K562 (cell line): Measurements from ENCODE around the gene GHRL. TPM values are rescaled to one million over a fixed set of nuclear protein-coding genes. Genes with fewer than 3 reads are reported as not detected.
A peak's percentile ranks its signal among the peaks of the same experiment; 100 is the strongest.

ENCODE experiments used
- ATAC-seq: fragments of 200-7000 bp; cut with Tn5 transposase; 3 replicates; pipeline ENCODE4 v1.9.1; 2020; ENCODE audit warnings: moderate library complexity
- BruUV-seq: library from RNA; stranded (reverse); fragments of 400-500 nt; replicated peaks from 2 replicates; lab custom pipeline; 2021; lab: Mats Ljungman, UMichigan
- CTCF ChIA-PET: fragments of 300-600 bp; formaldehyde crosslinking; extraction: SDS; loops from one replicate; lab custom pipeline; 2021; ENCODE audit warnings: low intra/inter-chr PET ratio; lab: Yijun Ruan, JAX
- POLR2A ChIA-PET: fragments of 300-600, 350-650 bp; sonication (Branson Sonifier 250); formaldehyde crosslinking; extraction: SDS; loops from one replicate; lab custom pipeline; 2021; ENCODE audit warnings: antibody characterized with exemption, inconsistent platforms; lab: Yijun Ruan, JAX
- DNase-seq, 4 experiments: peaks; one replicate each; pipeline versions ENCODE4 v3.0.0 to v3.0.0-alpha.2; 2011 to 2018; ENCODE audit warnings: low spot score in 3 of 4, mixed read lengths in 3 of 4; ENCODE audit errors: extremely low read depth in 1 of 4
- FAIRE-seq: peaks from 2 replicates; lab custom pipeline; 2011; peaks lifted over from hg19 to GRCh38; lab: Jason Lieb, UNC
- H2AFZ ChIP-seq: 2 replicates; pipeline ENCODE4 v1.6.0; 2011; ENCODE audit warnings: low read depth, low read length, control low read depth, inconsistent platforms
- H3K27ac ChIP-seq: fragments of 200-600 bp; 3 replicates; pipeline ENCODE4 v1.8.0; 2011; ENCODE audit warnings: low read depth, mild to moderate bottlenecking, control low read depth, inconsistent platforms, low read length, moderate library complexity, mixed read lengths; ENCODE audit errors: extremely low read depth
- H3K27me3 ChIP-seq, 2 experiments: fragments of 300-600 bp in 1 of 2; 2 replicates in 1 of 2; 3 replicates in 1 of 2; pipeline versions ENCODE4 v1.6.0 to v1.8.0; 2011; ENCODE audit warnings: inconsistent platforms in 2 of 2, low read length in 2 of 2, mild to moderate bottlenecking in 1 of 2, mixed read lengths in 1 of 2, moderate library complexity in 1 of 2; ENCODE audit not compliant: control insufficient read depth in 2 of 2, insufficient read depth in 2 of 2
- H3K36me3 ChIP-seq: fragments of 300-600 bp; 3 replicates; pipeline ENCODE4 v1.8.0; 2011; ENCODE audit warnings: mild to moderate bottlenecking, low read length, inconsistent platforms; ENCODE audit not compliant: control insufficient read depth, insufficient read depth
- H3K4me1 ChIP-seq, 2 experiments: fragments of 200-600 bp in 1 of 2; replicated peaks in 1 of 2; 2 replicates in 1 of 2; 3 replicates in 1 of 2; pipeline versions ENCODE4 v1.5.1 to v1.8.0; 2011; ENCODE audit warnings: inconsistent platforms in 2 of 2, low read length in 2 of 2, mild to moderate bottlenecking in 1 of 2, mixed read lengths in 1 of 2, moderate library complexity in 1 of 2; ENCODE audit not compliant: control insufficient read depth in 2 of 2, insufficient read depth in 2 of 2
- H3K4me2 ChIP-seq: 2 replicates; pipeline ENCODE4 v1.6.1; 2011; ENCODE audit warnings: low read length, control low read depth, inconsistent platforms, mixed read lengths; ENCODE audit not compliant: insufficient read depth
- H3K4me3 ChIP-seq: fragments of 200-600 bp; sonication (generic), shearing (Covaris generic); 2 replicates; pipeline ENCODE4 v1.5.1; 2016; ENCODE audit warnings: control low read depth, inconsistent platforms
- H3K79me2 ChIP-seq: fragments of 200-600 bp; 3 replicates; pipeline ENCODE4 v1.8.0; 2011; ENCODE audit warnings: low read length, inconsistent platforms; ENCODE audit not compliant: control insufficient read depth, insufficient read depth
- H3K9ac ChIP-seq, 2 experiments: 2 replicates each; pipeline versions ENCODE4 v1.6.0 to v1.6.1; 2011; ENCODE audit warnings: low read depth in 2 of 2, low read length in 2 of 2, control low read depth in 1 of 2, inconsistent platforms in 1 of 2, mild to moderate bottlenecking in 1 of 2, mixed read lengths in 1 of 2; ENCODE audit not compliant: insufficient read depth in 1 of 2
- H3K9me1 ChIP-seq: one replicate; pipeline ENCODE4 v1.6.0; 2011; ENCODE audit warnings: inconsistent platforms, mild to moderate bottlenecking, low read length, moderate library complexity; ENCODE audit not compliant: control insufficient read depth, insufficient read depth
- H3K9me3 ChIP-seq: replicated peaks from 2 replicates; pipeline ENCODE4 v1.5.1; 2011; ENCODE audit warnings: low read depth, low read length, inconsistent platforms; ENCODE audit not compliant: control insufficient read depth, insufficient read depth
- H4K20me1 ChIP-seq: replicated peaks from 2 replicates; pipeline ENCODE4 v1.6.1; 2011; ENCODE audit warnings: low read length, inconsistent platforms, mixed read lengths; ENCODE audit not compliant: control insufficient read depth, insufficient read depth
- ARNT ChIP-seq, 2 experiments: fragments of 450-650 bp; IDR thresholded peaks; 2 replicates each; pipeline ENCODE4 v1.6.1; 2016; ENCODE audit warnings: mild to moderate bottlenecking in 1 of 2
- CBX1 ChIP-seq: sonication (generic); IDR thresholded peaks from 2 replicates; pipeline ENCODE4 v1.6.1; 2016; ENCODE audit warnings: antibody characterized with exemption, low read depth, mild to moderate bottlenecking
- FOXK2 ChIP-seq, 2 experiments: fragments of 450-650 bp; IDR thresholded peaks in 1 of 2; conservative IDR thresholded peaks in 1 of 2; 2 replicates each; pipeline ENCODE4 v1.6.1; 2016; ENCODE audit warnings: low read depth in 2 of 2, mild to moderate bottlenecking in 1 of 2
- IFI16 ChIP-seq: fragments of 250-450 bp; sonication (Bioruptor Pico); IDR thresholded peaks from 2 replicates; pipeline ENCODE4 v2.1.2; 2022; ENCODE audit warnings: mild to moderate bottlenecking, inconsistent platforms
- LEF1 ChIP-seq: fragments of 450-650 bp; IDR thresholded peaks from 2 replicates; pipeline ENCODE4 v1.6.1; 2016; ENCODE audit warnings: mild to moderate bottlenecking
- MAFG ChIP-seq: fragments of 450-650 bp; conservative IDR thresholded peaks from 2 replicates; pipeline ENCODE4 v1.6.1; 2016; ENCODE audit warnings: missing genetic modification characterization, missing compliant biosample characterization
- POU5F1 ChIP-seq: fragments of 150-350 bp; IDR thresholded peaks from 2 replicates; pipeline ENCODE4 v1.6.1; 2014; ENCODE audit warnings: borderline replicate concordance, low read length, low read depth, mild to moderate bottlenecking; ENCODE audit not compliant: partially characterized antibody
- ZEB2 ChIP-seq: fragments of 450-650 bp; IDR thresholded peaks from 2 replicates; pipeline ENCODE4 v1.6.1; 2016
- WGBS: fragments of 100-300 bp; shearing (Covaris generic); methylation state at CpG from one replicate; pipeline ENCODE4 v1.1.6; 2016; ENCODE audit warnings: low coverage, mixed read lengths; ENCODE audit not compliant: insufficient coverage; ENCODE audit errors: missing lambda C conversion rate; 5-methylcytosine and 5-hydroxymethylcytosine counted together
- in situ Hi-C: fragments of 300-500 bp; cut with MboI; formaldehyde crosslinking; loops from 4 replicates; pipeline ENCODE4 v1.15.0; 2018; ENCODE audit warnings: inconsistent platforms, mixed read lengths
- intact Hi-C: fragments of 100-400 bp; cut with micrococcal nuclease; formaldehyde crosslinking; loops from 2 replicates; pipeline ENCODE4 v1.14.2; 2022
- polyA plus RNA-seq, 8 experiments: library from polyadenylated mRNA; depleted of rRNA in 4 of 8; stranded (reverse) in 5 of 8; unstranded in 3 of 8; fragments of >200 nt; fragmentation: Nextera tagmentation in 2 of 8; fragmentation: Illumina TruSeq in 1 of 8; extraction: Ambion mirVana in 2 of 8; extraction: Trizol in 1 of 8; gene quantifications; 2 replicates each; pipeline versions ENCODE4 v1.2.1 to v1.2.3, GENCODE V29; 2011 to 2014; ENCODE audit warnings: inconsistent platforms in 1 of 8, missing spikeins in 1 of 8
- total RNA-seq, 7 experiments: library from RNA; depleted of rRNA in 6 of 7; stranded (reverse); fragments of >200 nt in 6 of 7; fragmentation: Illumina TruSeq in 2 of 7; extraction: Trizol in 2 of 7; gene quantifications; 2 replicates each; pipeline versions ENCODE4 v1.2.1 to v1.2.3, GENCODE V29; 2011 to 2021; ENCODE audit warnings: low replicate concordance in 1 of 7
- TF ChIP-seq, protein P1 (sequence below): fragments of 450-650 bp; formaldehyde crosslinking; IDR thresholded peaks from 2 replicates; pipeline ENCODE4 v1.4.0; 2020; ENCODE audit warnings: mild to moderate bottlenecking, moderate library complexity
- TF ChIP-seq, protein P2 (sequence below), 2 experiments: fragments of 450-650 bp; IDR thresholded peaks; 2 replicates each; pipeline ENCODE4 v1.6.1; 2016; ENCODE audit warnings: mild to moderate bottlenecking in 2 of 2, borderline replicate concordance in 1 of 2, low read depth in 1 of 2, moderate library complexity in 1 of 2

Gene GHRL
- total and polyA plus RNA-seq, 9 of the 15 experiments (the other 6 are each of a cell fraction or from before 2014, with no cell fraction given) = 0.08 to 0.29 (median 0.15) TPM; not detected in 5

DNA sequence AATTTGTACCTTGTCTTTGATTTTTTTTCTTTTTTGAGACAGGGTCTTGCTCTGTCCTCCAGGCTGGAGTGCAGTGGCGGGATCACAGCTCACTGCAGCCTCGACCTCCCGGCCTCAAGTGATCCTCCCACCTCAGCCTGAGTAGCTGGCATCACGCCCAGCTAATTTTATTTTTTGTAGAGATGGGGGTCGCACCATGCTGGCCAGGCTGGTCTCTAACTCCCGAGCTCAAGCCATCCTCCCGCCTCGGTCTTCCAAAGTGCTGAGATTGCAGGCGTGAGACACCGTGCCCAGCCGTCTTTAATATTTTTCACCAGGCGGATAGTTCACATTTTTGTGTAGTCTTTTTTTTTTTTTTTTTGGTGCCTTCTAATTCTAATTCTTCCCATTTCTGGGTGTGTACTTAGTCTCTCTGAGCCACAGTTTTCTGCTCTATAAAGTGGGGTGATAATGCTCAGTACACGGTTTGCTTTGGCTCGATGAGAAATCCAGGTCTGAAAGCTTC, 45.0 kb downstream of the GHRL start (continued):
- TF ChIP-seq, protein P1, sequence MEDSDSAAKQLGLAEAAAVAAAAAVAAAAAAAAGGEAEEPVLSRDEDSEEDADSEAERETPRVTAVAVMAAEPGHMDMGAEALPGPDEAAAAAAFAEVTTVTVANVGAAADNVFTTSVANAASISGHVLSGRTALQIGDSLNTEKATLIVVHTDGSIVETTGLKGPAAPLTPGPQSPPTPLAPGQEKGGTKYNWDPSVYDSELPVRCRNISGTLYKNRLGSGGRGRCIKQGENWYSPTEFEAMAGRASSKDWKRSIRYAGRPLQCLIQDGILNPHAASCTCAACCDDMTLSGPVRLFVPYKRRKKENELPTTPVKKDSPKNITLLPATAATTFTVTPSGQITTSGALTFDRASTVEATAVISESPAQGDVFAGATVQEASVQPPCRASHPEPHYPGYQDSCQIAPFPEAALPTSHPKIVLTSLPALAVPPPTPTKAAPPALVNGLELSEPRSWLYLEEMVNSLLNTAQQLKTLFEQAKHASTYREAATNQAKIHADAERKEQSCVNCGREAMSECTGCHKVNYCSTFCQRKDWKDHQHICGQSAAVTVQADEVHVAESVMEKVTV (CRISPR knock-in tag) = no peak

DNA sequence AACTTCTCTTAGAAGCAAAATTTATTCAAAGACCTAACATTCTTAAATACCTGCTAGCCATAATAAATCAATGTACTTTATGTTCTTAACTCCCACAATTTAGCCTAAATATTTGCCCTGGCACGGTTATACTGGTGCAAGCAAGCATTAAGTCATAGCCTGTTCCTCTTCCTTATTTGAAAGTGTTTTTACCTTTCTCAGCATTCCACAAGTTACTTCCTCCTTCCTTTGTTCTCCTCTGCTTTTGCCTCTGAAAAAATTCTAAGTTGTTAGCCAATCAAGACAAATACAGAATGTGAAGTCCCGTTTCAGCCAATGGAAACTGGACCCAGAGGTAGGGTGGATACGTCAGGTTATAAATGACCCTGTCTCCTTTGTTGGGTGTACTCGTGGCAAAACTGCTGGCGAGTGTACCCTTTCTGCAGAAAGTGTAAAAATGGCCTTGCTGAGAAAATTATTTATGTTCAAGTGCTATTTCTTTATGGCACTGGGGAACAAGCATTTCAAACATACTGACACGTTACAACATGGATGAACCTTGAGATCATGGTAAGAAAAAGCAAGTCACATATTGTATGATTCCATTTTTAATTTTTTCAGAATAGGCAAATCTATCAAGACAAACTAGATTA, 47.5 kb downstream of the GHRL start:
- CTCF ChIA-PET = no interaction called here
- peaks cover 19% of the 10 kb centered on the region for H3K79me2 ChIP-seq
- intact Hi-C loops (no loop called here), in situ Hi-C loops (no loop called here)
- H3K27me3 ChIP-seq = no peaks in the 10 kb centered on the region
- H3K9ac ChIP-seq = no peak overlapping the region
- peaks cover 3% of the 10 kb centered on the region; the same call in 1 of the 3 replicates for H3K36me3 ChIP-seq
- peaks cover 16 to 21% of the 10 kb centered on the region in 2 experiments for H3K4me1 ChIP-seq
- BruUV-seq = no TSS peak
- H2AFZ ChIP-seq = no peak overlapping the region
- no peak for FAIRE-seq
- H3K27ac ChIP-seq = no peak overlapping the region
- peaks cover 18% of the 10 kb centered on the region for H3K9me3 ChIP-seq
- H3K4me2 ChIP-seq = no peak overlapping the region
- POLR2A ChIA-PET = interaction anchor here (0.6 kb wide), 1 partner anchor 1059 kb away, joined by 3 read pairs; no protein-coding TSS in a partner anchor
- DNase-seq = no peak
- no peaks in the 10 kb centered on the region for H4K20me1 ChIP-seq
- no peak for ATAC-seq
- WGBS = 39% methylated on average over 6 of the region's 6 CpGs
- no peaks in the 10 kb centered on the region for H3K9me1 ChIP-seq
- H3K4me3 ChIP-seq = no peak overlapping the region
- peak; percentile 72 for TF ChIP-seq ZEB2
- no peak for TF ChIP-seq IFI16 (CRISPR knock-in tag)
- peak in 1 of 2 experiments; percentile 81; a peak in 1 of 4 replicates for TF ChIP-seq ARNT (IDR thresholded peaks at IDR 0.05)
- TF ChIP-seq POU5F1 = no peak
- TF ChIP-seq FOXK2 (conservative IDR thresholded peaks at IDR 0.05 in 1 of 2, IDR thresholded peaks at IDR 0.05 in 1 of 2; ENCODE audit: low read depth in 2 of 2) = no peak
- TF ChIP-seq LEF1 = peak; percentile 60; the same call in 1 of the 2 replicates
- TF ChIP-seq MAFG (tag) = 0 out of 2 replicates have a peak, but pooled peaks have one; percentile 18
- peak; percentile 98 for TF ChIP-seq CBX1
- TF ChIP-seq, protein P2, sequence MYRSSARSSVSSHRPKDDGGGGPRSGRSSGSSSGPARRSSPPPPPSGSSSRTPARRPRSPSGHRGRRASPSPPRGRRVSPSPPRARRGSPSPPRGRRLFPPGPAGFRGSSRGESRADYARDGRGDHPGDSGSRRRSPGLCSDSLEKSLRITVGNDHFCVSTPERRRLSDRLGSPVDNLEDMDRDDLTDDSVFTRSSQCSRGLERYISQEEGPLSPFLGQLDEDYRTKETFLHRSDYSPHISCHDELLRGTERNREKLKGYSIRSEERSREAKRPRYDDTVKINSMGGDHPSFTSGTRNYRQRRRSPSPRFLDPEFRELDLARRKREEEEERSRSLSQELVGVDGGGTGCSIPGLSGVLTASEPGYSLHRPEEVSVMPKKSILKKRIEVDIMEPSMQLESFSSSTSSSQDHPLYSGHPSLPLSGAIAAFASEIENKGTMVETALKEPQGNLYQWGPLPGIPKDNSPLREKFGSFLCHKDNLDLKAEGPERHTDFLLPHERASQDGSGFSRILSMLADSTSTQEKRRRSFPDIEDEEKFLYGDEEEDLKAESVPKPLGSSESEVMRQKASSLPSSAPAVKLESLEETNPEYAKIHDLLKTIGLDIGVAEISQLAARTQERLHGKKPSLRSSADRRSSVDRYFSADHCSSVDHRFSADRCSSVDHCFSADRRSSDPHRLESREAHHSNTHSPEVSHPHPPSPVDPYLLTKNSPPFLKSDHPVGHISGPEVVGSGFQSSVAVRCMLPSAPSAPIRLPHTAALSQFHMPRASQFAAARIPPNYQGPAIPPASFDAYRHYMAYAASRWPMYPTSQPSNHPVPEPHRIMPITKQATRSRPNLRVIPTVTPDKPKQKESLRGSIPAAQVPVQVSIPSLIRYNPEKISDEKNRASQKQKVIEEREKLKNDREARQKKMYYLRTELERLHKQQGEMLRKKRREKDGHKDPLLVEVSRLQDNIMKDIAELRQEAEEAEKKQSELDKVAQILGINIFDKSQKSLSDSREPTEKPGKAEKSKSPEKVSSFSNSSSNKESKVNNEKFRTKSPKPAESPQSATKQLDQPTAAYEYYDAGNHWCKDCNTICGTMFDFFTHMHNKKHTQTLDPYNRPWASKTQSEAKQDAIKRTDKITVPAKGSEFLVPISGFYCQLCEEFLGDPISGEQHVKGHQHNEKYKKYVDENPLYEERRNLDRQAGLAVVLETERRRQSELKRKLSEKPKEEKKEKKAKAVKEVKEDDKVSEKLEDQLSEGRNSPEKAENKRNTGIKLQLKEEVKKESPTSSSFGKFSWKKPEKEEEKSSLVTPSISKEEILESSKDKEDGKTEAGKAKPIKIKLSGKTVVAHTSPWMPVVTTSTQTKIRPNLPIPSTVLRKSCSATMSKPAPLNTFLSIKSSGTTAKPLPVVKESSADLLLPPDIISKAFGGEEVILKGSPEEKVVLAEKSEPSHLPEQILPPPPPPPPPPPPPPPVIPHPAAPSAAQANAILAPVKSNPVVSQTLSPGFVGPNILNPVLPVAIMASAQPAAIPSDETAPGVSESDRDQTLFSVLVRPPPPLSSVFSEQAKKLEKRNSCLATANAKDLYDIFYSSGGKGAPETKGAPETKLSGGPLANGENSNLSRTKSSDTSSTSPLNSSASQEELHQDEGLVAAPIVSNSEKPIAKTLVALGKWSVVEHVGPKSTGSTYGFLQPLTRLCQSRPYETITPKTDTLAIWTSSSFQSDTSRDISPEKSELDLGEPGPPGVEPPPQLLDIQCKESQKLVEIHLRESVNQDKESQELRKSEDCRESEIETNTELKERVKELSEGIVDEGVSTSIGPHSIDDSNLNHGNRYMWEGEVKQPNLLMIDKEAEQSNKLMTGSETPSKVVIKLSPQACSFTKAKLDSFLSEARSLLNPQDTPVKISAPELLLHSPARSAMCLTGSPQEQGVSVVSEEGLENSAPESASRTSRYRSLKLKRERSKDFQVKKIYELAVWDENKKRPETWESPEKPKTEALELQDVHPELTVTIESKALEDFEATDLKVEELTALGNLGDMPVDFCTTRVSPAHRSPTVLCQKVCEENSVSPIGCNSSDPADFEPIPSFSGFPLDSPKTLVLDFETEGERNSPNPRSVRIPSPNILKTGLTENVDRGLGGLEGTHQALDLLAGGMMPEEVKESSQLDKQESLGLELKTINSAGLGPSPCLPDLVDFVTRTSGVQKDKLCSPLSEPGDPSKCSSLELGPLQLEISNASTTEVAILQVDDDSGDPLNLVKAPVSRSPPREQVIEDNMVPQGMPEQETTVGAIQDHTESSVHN (IDR thresholded peaks at IDR 0.05; ENCODE audit: borderline replicate concordance in 1 of 2, low read depth in 1 of 2) = peak in 1 of 2 experiments; percentile 44; a peak in 1 of 4 replicates
